ENCODE measurements around the gene FYTTD1. TPM values are rescaled to one million over a fixed set of nuclear protein-coding genes. Genes with fewer than 3 reads are reported as not detected.
A peak's percentile ranks its signal among the peaks of the same experiment; 100 is the strongest.

Gene FYTTD1
- total RNA-seq, 1 experiment from 2014 or later, result 70.7 TPM

- H4K20me1 ChIP-seq (ENCODE audit: insufficient read depth), result no peaks in the 10 kb centered on the region
- H3K4me2 ChIP-seq (ENCODE audit: low read length), result peak overlapping the region; percentile 72
- ATAC-seq (peak; percentile 97), DNase-seq (ENCODE audit: low read depth, low spot score) (peak; percentile 96)
- peak; percentile 93 for TF ChIP-seq FOSL1 (IDR thresholded peaks at IDR 0.05; ENCODE audit: low read depth)
- no peak for TF ChIP-seq ZBTB33 (IDR thresholded peaks at IDR 0.05; ENCODE audit: extremely low read depth, insufficient replicate concordance, low read length)
- no peak for TF ChIP-seq EZH2phosphoT487 (IDR thresholded peaks at IDR 0.05; ENCODE audit: borderline replicate concordance)
- TF ChIP-seq JUND (IDR thresholded peaks at IDR 0.05), result peak; percentile 96
- TF ChIP-seq CEBPB (IDR thresholded peaks at IDR 0.05; ENCODE audit: low read depth), result peak; percentile 69
- peak; percentile 68 for TF ChIP-seq POLR2AphosphoS5 (IDR thresholded peaks at IDR 0.05; ENCODE audit: low read depth, low read length)
- TF ChIP-seq SP1 (IDR thresholded peaks at IDR 0.05; ENCODE audit: low read depth), result peak; percentile 90
- TF ChIP-seq CTCF (IDR thresholded peaks at IDR 0.05 in 2 of 3, conservative IDR thresholded peaks at IDR 0.05 in 1 of 3; ENCODE audit: borderline replicate concordance in 1 of 3, insufficient read depth in 1 of 3, low read depth in 2 of 3, low read length in 2 of 3), result no peak
- no peak for TF ChIP-seq EGR1 (IDR thresholded peaks at IDR 0.05; ENCODE audit: low read depth)
- TF ChIP-seq YY1 (IDR thresholded peaks at IDR 0.05; ENCODE audit: extremely low read depth, insufficient replicate concordance, low read depth, low read length), result peak; percentile 19
- peak; percentile 76 for TF ChIP-seq CBX3 (IDR thresholded peaks at IDR 0.05; ENCODE audit: low read depth)
- TF ChIP-seq SIN3A (IDR thresholded peaks at IDR 0.05; ENCODE audit: low read depth), result peak; percentile 86
- TF ChIP-seq TCF7L2 (IDR thresholded peaks at IDR 0.05; ENCODE audit: borderline replicate concordance, extremely low read depth, insufficient read depth, insufficient read length), result peak; percentile 80
- TF ChIP-seq, protein P1, sequence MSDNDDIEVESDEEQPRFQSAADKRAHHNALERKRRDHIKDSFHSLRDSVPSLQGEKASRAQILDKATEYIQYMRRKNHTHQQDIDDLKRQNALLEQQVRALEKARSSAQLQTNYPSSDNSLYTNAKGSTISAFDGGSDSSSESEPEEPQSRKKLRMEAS (IDR thresholded peaks at IDR 0.05), result peak; percentile 68
- H3K9me2 ChIP-seq (ENCODE audit: insufficient read depth), result no peaks in the 10 kb centered on the region
- BruUV-seq (replicated peaks), result TSS peak; percentile 84
- H3K9ac ChIP-seq (ENCODE audit: low read length), result peak overlapping the region; percentile 67
- H3K79me2 ChIP-seq (ENCODE audit: insufficient read depth, low read length), result peaks cover 11% of the 10 kb centered on the region
- H2AFZ ChIP-seq (ENCODE audit: low read depth, low read length, poor library complexity, severe bottlenecking), result no peak overlapping the region
- ChIA-PET POLR2A (interaction anchor here (1.3 to 1.8 kb wide), 2 partner anchors 9 to 37 kb away, joined by 3 to 4 read pairs; no protein-coding TSS in a partner anchor), RAD21 (ENCODE audit: low non-redundant PET in 1 of 2, low total read pairs in 2 of 2, uncharacterized antibody in 2 of 2, unreplicated experiment in 2 of 2) (no interaction called here), CTCF (no interaction called here)
- H3K4me3 ChIP-seq (replicated peaks in 1 of 2; ENCODE audit: low read depth in 1 of 2, low read length in 2 of 2), result peak overlapping the region; percentile 31 to 53
- peak overlapping the region; percentile 94 for H3K27ac ChIP-seq (ENCODE audit: low read depth, low read length)
- intact Hi-C loops (cut with micrococcal nuclease), result loop anchor here (2.0 kb wide), 1 partner anchor 39 kb away; no protein-coding TSS in a partner anchor
- H3K9me3 ChIP-seq (ENCODE audit: control insufficient read depth in 1 of 2, insufficient read depth in 1 of 2, low read depth in 1 of 2, low read length in 2 of 2), result no peaks in the 10 kb centered on the region
- no peaks in the 10 kb centered on the region; a peak in 1 of 4 replicates for H3K36me3 ChIP-seq (ENCODE audit: control insufficient read depth in 1 of 2, insufficient read depth in 2 of 2, low read length in 2 of 2)
- H3K27me3 ChIP-seq (ENCODE audit: insufficient read depth, low read length), result no peaks in the 10 kb centered on the region
- H3K4me1 ChIP-seq (ENCODE audit: control insufficient read depth in 1 of 2, insufficient read depth in 2 of 2, low read length in 2 of 2), result peaks cover 33 to 64% of the 10 kb centered on the region in 2 experiments
These were observed 37.5 kb upstream of the FYTTD1 start for GRCh38 chr3:197711973-197712707.

Data from HCT116 (cell line).